GM12878 (cell line): ENCODE data around the gene MEGF11. TPM values are rescaled to one million over a fixed set of nuclear protein-coding genes. Genes with fewer than 3 reads are reported as not detected.
A peak's percentile ranks its signal among the peaks of the same experiment; 100 is the strongest.

ENCODE experiments used
- BACH1 ChIP-seq: fragments of 450-650 bp; IDR thresholded peaks from 2 replicates; pipeline ENCODE4 v1.6.1; 2017; ENCODE audit warnings: mild to moderate bottlenecking, borderline replicate concordance
- CBX3 ChIP-seq: fragments of 200-600 bp; sonication (generic); IDR thresholded peaks from 2 replicates; pipeline ENCODE4 v1.6.1; 2016; ENCODE audit warnings: low read depth, borderline replicate concordance
- CEBPZ ChIP-seq: fragments of 150-350 bp; IDR thresholded peaks from 2 replicates; pipeline ENCODE4 v1.6.1; 2016; ENCODE audit warnings: low read depth, low read length
- CTCF ChIP-seq, 3 experiments: IDR thresholded peaks in 2 of 3; conservative IDR thresholded peaks in 1 of 3; 2 replicates each; pipeline ENCODE4 v1.5.1; 2011; ENCODE audit warnings: low read depth in 3 of 3, low read length in 3 of 3, mild to moderate bottlenecking in 3 of 3, control low read depth in 2 of 3, moderate library complexity in 2 of 3, inconsistent platforms in 1 of 3, mixed read lengths in 1 of 3; ENCODE audit not compliant: control insufficient read depth in 2 of 3, insufficient read depth in 1 of 3; ENCODE audit errors: extremely low read depth in 1 of 3
- FOS ChIP-seq: IDR thresholded peaks from 3 replicates; pipeline ENCODE4 v1.6.1; 2011; ENCODE audit warnings: borderline replicate concordance; ENCODE audit not compliant: insufficient read length; ENCODE audit errors: extremely low read depth
- IRF3 ChIP-seq: fragments of 450-650 bp; IDR thresholded peaks from 2 replicates; pipeline ENCODE4 v1.6.1; 2014; ENCODE audit warnings: mild to moderate bottlenecking
- MAX ChIP-seq: IDR thresholded peaks from 2 replicates; pipeline ENCODE4 v1.6.1; 2012; ENCODE audit warnings: low read depth, low read length, improper control_type of control experiment
- MEF2A ChIP-seq: IDR thresholded peaks from 2 replicates; pipeline ENCODE4 v1.6.1; 2011; ENCODE audit warnings: low read depth, mild to moderate bottlenecking, low read length, moderate library complexity; ENCODE audit not compliant: insufficient read depth
- NR2C1 ChIP-seq: fragments of 450-650 bp; IDR thresholded peaks from 2 replicates; pipeline ENCODE4 v1.6.1; 2017; ENCODE audit warnings: antibody characterized with exemption, mild to moderate bottlenecking, moderate library complexity
- NRF1 ChIP-seq: conservative IDR thresholded peaks from 2 replicates; pipeline ENCODE4 v1.6.1; 2011; ENCODE audit warnings: mild to moderate bottlenecking, low read depth, low read length, improper control_type of control experiment
- PAX5 ChIP-seq: IDR thresholded peaks from 2 replicates; pipeline ENCODE4 v1.6.1; 2011; ENCODE audit warnings: low read depth, low read length, borderline replicate concordance
- PAX8 ChIP-seq: fragments of 450-650 bp; IDR thresholded peaks from 2 replicates; pipeline ENCODE4 v1.6.1; 2017; ENCODE audit warnings: mild to moderate bottlenecking, moderate library complexity
- RAD21 ChIP-seq: IDR thresholded peaks from 2 replicates; pipeline ENCODE4 v1.6.1; 2011; ENCODE audit warnings: mild to moderate bottlenecking, low read depth, low read length, moderate library complexity; ENCODE audit not compliant: insufficient read depth
- RB1 ChIP-seq: fragments of 450-650 bp; formaldehyde crosslinking; IDR thresholded peaks from 2 replicates; pipeline ENCODE4 v1.6.1; 2017; ENCODE audit warnings: mild to moderate bottlenecking, borderline replicate concordance
- RFX5 ChIP-seq: IDR thresholded peaks from 2 replicates; pipeline ENCODE4 v1.6.1; 2011; ENCODE audit warnings: low read depth, low read length, improper control_type of control experiment
- SKIL ChIP-seq: fragments of 450-650 bp; IDR thresholded peaks from 2 replicates; pipeline ENCODE4 v1.6.1; 2017; ENCODE audit warnings: mild to moderate bottlenecking, low read depth, inconsistent platforms; ENCODE audit not compliant: poor library complexity, severe bottlenecking
- STAT1 ChIP-seq: fragments of 450-650 bp; conservative IDR thresholded peaks from 2 replicates; pipeline ENCODE4 v1.6.1; 2014; ENCODE audit warnings: antibody characterized with exemption, mild to moderate bottlenecking
- STAT3 ChIP-seq: IDR thresholded peaks from 2 replicates; pipeline ENCODE4 v1.6.1; 2011; ENCODE audit warnings: low read depth, low read length, improper control_type of control experiment
- TCF12 ChIP-seq: IDR thresholded peaks from 2 replicates; pipeline ENCODE4 v1.6.1; 2011; ENCODE audit warnings: low read depth, mild to moderate bottlenecking, low read length
- WRNIP1 ChIP-seq: IDR thresholded peaks from 2 replicates; pipeline ENCODE4 v1.6.1; 2011; ENCODE audit warnings: low read depth, low read length, improper control_type of control experiment, borderline replicate concordance
- ZNF384 ChIP-seq: IDR thresholded peaks from 2 replicates; pipeline ENCODE4 v1.6.1; 2012; ENCODE audit warnings: low read depth, mild to moderate bottlenecking, low read length, improper control_type of control experiment, borderline replicate concordance
- polyA plus RNA-seq, 11 experiments: library from polyadenylated mRNA; depleted of rRNA in 4 of 11; unstranded in 6 of 11; stranded (reverse) in 5 of 11; fragments of >200 nt; fragmentation: Nextera tagmentation in 4 of 11; fragmentation: Illumina TruSeq in 1 of 11; extraction: Ambion mirVana in 4 of 11; extraction: Trizol in 1 of 11; gene quantifications; 1 replicate in 1 of 11; 2 replicates in 10 of 11; pipeline versions ENCODE4 v1.2.1 to v1.2.3, GENCODE V29; 2011 to 2016; ENCODE audit warnings: inconsistent platforms in 2 of 11, missing spikeins in 2 of 11, low read depth in 1 of 11
- total RNA-seq, 4 experiments: library from RNA; depleted of rRNA in 3 of 4; stranded (reverse); fragments of >200 nt in 3 of 4; fragmentation: Illumina TruSeq in 1 of 4; extraction: Trizol in 1 of 4; gene quantifications; 2 replicates each; pipeline versions ENCODE4 v1.2.1 to v1.2.3, GENCODE V29; 2013 to 2021

Gene MEGF11
- total and polyA plus RNA-seq, 10 of the 15 experiments (the other 5 are each of a cell fraction or from before 2014, with no cell fraction given), result 0.03 to 1.7 (median 0.49) TPM

GRCh38 chr15:66153549-66154415 lies 99.8 kb downstream of the MEGF11 start (continued):
- TF ChIP-seq CEBPZ, result no peak
- no peak for TF ChIP-seq WRNIP1
- TF ChIP-seq FOS, result no peak
- no peak for TF ChIP-seq NRF1
- TF ChIP-seq PAX8, result no peak
- peak; percentile 55 for TF ChIP-seq SKIL
- no peak for TF ChIP-seq NR2C1
- TF ChIP-seq ZNF384, result peak; percentile 48; the same call in 1 of the 2 replicates
- no peak for TF ChIP-seq CTCF (IDR thresholded peaks at IDR 0.05 in 2 of 3, conservative IDR thresholded peaks at IDR 0.05 in 1 of 3; ENCODE audit: control insufficient read depth in 2 of 3, extremely low read depth in 1 of 3, insufficient read depth in 1 of 3, low read depth in 3 of 3, low read length in 3 of 3)
- TF ChIP-seq MAX, result no peak
- no peak for TF ChIP-seq RB1
- TF ChIP-seq IRF3, result peak; percentile 5; the same call in 1 of the 2 replicates
- no peak for TF ChIP-seq STAT3
- peak; percentile 97 for TF ChIP-seq TCF12
- 0 out of 2 replicates have a peak, but pooled peaks have one; percentile 45 for TF ChIP-seq MEF2A
- TF ChIP-seq RAD21, result no peak
- peak; percentile 88 for TF ChIP-seq PAX5
- TF ChIP-seq CBX3, result no peak
- no peak for TF ChIP-seq RFX5
- TF ChIP-seq STAT1, result no peak
- peak; percentile 13; the same call in 1 of the 2 replicates for TF ChIP-seq BACH1
